HG02884 (cell line): ENCODE results near the gene CES3.
A peak's percentile ranks its signal among the peaks of the same experiment; 100 is the strongest.

ENCODE experiments used
- ATAC-seq: cut with Tn5 transposase; IDR thresholded peaks from one replicate; pipeline ENCODE4 v1.9.1; 2021; ENCODE audit warnings: mild to moderate bottlenecking, moderate library complexity; ENCODE audit not compliant: unreplicated experiment

Gene CES3

DNA sequence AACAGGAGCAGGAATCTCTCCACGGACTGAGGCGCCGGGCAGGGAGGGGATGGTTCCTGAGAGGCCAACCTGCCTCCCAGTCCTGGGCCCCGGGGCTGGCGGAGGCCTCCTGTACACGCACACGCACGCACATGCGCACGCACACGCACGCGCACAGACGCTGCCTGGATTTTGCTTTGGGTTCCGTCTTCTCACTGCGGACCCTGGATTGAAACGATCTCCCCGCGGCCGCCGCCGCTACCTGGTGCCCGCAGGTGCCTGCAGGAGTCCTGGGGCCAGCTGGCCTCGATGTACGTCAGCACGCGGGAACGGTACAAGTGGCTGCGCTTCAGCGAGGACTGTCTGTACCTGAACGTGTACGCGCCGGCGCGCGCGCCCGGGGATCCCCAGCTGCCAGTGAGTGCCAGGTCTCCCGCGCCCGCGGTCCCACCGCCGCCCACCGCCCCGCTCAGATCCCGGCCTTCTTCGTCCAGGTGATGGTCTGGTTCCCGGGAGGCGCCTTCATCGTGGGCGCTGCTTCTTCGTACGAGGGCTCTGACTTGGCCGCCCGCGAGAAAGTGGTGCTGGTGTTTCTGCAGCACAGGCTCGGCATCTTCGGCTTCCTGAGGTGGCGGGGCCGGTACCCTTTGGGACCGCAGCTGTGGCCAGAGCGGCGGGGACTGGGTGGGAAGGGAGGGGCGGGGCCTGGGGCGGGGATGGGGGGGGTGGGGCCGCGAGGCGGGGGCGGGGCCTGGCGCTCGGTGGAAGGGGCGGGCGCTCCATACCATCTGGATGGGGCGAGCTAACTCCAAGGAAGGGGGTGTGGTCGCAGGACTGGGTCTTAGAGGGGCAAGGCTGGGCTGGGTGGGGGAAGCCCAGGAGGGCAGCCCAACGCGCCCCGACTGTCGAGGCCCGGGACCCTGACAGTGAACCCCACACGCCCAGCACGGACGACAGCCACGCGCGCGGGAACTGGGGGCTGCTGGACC is 39.6 kb downstream of the CES3 start:
- no peak for ATAC-seq

DNA sequence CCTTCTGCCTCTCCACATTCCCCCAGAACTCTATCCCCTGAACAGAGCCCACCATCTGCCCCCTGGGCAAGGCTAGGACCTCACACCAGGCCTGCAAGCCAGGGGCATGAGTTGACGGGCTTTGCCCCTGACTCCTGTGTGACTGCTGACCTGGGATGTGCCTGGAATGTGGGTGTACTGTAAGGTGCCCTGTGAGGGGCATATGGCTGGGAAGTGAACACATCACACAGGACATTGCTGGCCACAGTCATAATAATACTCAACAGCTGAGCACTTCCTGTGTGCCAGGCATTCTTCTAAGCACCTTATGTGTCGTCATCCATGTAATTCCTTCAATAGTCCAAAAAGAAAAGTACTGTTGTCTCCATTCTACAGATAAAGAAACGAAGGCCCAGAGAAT is 40.7 kb downstream of the CES3 start:
- ATAC-seq, result no peak

DNA sequence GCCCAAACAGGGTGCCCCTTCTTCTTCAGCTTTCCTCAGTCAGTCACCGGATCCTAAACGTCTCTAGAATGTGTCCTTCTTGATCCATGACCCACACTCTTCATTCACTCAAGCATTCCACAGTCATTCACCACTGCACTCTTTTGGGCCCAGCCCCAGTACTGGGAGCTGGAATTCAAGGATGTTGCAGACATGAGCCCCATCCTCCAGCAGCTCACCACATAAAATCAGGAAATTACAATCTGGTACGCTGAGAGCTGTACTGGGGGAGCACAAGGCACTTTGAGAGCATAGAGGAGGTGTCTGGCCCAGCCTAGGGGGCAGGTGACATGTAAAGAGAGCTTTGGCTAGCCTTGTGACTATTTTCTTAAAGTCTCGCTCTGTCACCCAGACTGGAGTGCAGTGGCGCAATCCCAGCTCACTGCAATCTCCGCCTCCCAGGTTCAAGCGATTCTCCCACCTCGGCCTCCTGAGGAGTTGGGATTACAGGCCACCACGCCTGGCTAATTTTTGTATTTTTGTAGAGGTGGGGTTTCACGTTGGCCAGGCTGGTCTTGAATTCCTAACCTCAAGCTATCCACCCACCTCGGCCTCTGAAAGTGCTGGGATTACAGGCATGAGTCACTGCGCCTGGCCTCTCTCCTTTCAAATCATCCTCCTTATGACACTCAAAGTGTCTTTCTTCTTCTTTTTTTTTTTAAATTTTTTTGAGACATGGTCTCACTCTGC is 46.0 kb downstream of the CES3 start:
- ATAC-seq, result no peak

DNA sequence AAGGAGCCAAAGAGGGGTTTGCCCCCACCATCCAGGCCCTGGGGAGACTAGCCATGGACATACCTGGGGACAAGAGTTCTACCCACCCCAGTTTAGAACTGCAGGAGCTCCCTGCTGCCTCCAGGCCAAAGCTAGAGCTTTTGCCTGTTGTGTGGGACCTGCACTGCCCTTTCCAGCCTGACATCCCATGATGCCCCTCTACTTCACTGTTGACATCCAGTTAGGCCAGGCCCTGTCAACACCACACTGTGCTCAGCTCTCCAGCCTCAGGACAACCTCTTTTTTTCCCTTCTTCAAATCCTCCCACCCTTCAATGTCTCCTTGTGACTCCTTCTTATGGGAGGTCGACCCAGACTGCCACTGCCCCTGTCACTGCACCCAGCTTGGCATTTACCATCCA is 48.1 kb downstream of the CES3 start:
- ATAC-seq, result no peak

DNA sequence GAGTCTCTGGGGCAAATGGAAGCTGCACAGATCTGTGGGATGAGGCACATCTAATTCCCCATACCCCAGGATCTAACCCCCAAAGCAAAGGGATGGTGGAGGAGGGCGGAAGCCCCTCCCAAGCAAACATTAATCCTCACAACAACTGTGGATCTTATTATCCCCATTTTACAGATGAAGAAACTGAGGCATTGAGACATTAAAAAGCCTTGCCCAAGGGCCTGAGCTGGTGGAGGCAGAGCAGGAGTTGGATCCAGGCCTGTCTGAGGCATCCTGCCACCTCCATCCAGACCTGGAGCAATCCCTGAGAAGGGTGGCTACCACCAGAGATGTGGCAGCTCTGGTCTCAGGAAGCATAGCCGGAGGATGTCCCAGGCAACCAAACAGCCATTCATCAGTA is 50.2 kb downstream of the CES3 start:
- no peak for ATAC-seq

DNA sequence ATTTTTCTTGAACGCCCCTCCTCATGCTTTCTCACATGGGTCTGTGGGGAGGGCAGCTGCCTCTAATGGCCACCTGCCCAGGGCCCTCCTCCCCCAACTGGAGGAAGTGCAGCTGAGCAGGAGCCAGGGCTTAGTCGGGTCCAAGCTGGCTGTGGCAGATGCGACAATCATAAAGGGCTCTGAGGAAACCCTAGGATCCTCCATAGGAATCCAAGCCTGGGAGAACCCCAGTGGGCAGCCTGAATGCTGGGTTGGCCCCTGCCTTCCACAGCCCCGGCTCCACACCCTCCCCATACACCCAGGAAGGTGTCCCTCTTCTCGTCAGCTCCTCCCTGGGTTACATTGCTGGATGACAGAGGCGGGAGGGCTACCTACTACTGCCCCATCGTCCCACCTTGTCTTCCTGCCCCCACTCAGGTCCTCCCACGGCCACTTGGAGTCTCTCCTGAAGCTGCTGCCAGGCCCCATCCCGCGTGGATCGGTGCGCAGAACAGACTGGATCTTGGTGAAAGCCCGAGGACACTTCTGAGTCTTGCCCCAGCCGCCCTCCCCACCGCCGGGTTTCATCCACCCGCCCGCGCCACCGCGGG is 52.3 kb downstream of the CES3 start:
- ATAC-seq, result no peak

DNA sequence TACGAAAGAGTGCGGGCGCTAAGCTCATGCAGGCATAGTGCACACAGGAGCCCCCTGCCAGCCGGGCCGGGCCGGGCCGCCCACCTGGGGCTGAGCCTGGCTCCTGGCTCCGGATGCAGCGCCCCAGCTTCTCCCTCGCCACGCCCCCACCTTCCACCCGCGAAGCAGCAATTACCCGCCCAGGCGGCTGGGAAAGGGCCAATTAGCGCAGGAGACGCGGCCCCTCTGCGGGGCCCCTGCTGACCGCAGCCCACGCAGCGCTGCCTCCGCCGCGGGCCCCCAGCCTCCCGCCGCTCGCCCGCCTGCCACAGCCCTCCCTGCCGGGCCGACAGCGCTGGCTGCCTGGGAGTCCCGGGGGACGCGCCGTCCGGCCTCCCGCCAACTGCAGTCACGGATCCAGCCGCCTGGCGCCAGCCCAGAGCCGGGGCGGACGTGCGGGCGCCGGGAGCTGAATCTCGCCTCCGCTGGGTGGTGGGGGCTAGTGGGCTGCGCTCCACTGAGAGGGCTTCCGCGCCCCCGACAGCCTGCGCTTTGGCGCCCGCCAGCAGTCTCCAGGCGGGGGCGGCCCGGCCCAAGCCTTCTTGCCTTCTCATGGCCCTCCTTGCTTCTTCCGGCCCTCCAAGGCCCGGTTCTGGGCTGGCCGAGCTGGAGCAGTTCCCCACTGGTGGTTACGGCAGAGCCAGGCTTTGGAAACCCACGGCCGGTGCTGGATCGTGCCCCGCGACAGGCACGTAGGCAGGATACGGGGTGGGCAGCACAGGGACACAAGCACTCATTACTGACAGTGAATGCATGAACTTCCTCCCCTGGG is 53.0 kb downstream of the CES3 start:
- ATAC-seq, result no peak

DNA sequence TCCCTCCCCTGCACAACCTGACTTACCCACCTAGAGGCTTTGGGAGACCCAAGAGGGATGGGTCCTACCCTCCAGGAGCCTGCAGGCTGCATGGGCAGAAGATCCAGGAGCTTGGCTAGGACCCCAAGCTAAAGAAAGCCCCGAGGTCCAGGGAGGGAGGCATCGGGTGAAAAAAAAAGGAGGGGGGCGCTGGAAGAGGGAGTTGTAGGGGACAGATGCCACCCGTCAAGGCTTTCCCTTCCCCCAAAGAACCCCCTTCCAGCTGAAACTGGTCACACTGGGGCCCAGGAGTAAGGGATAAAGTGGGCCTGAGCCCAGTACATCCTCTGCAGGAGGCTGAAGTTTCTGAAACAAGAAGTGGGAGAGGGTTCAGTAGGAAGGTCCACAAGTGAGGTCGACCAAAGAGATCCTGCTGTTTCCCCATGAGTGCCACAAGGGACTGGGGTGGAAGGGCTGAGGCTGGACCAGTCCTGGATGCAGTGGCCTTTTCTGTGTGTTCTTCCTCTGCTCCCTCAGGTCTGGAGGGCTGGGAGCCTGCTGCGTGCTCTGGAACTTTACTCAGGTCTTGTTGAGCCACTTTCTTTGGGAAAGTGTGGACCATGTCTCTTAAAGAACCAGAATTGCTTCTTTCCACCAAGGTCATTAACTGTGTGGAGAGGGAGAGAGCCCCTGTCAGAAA is 53.7 kb downstream of the CES3 start:
- ATAC-seq, result no peak

DNA sequence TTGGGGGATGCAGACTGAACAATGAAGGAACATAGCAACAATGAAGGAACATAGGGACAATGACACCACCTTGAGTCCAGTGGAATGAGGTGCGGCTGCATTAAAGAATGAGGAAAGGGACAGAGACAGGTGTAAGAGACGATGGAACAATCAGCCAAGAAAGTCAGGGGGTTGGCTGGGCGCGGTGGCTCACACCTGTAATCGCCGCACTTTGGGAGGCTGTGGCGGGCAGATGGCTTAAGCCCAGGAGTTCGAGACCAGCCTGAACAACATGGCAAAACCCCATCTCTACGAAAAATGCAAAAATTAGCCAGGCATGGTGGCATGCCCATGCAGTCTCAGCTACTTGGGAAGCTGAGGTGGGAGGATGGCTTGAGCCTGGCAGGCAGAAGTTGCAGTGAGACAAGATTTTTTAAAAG is 54.3 kb downstream of the CES3 start:
- ATAC-seq, result no peak

DNA sequence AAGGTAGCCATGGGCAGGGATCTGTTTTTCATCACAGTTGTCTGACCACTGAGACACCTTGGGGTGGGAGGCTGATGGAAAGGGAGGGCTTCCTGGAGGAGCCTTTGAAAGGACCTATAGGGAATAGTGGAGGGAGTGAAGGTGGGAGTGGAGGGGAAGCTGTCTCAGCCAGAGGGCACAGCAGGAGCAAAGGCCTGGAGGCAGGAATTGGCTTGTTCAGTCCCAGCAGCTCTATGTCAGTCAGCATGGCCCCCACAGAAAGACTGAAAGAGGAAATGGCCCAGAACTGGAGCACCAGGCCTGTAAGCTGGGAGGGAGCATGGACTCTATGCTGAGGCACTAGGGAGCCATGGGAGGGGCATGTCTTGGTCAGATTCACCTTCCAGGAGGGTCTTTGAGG is 55.1 kb downstream of the CES3 start:
- ATAC-seq, result no peak

DNA sequence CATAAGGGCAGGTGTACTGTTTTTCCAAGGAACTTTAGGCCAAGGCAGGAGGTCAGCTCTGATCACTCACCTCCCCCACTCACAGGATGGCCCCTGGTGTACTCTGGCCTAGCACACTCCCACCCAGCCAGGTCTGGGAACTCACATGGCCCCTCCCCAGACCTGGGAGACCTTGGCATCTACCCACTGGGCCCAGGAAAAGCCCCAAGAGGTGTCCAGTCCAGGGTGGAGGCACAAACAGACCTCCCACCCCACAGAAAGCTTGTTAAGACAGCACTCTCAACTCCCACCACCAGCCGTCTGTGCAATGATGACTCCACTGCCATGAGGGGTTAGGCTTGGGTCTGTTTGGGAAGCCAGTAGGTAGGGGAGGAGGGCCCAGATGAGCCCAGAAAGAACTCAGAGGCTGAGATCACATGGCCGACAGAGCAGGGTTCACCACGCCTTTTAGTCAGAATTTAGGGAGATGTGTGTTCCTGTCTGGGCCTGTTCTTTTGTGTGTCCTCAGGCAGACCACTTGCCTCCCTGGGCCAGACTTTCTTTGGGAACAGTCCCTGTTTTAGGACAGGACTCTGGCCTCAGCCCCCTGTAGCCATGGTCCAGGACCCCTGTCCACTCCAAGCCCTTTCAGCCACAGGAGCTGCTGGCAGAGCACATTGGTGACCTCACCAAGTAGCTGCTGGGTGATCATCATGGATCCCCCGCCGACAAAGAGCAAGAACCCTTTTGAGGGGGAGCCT is 55.8 kb downstream of the CES3 start:
- no peak for ATAC-seq

DNA sequence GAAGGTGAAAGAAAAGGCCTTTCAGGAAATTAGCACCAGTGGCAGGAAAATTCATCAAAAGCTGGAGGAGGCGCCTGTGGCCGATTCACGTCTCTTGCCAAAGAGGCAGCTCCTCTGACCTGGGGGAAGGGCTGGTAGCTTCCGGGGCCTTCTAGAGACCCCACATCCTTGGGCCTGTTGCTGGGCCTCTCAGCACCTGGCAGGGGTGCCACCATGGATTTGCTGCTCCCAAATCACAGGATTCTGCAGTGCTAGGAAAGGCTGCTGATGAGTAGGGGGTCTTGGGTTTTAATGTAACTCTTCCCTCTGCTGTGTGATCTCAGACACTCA is 56.3 kb downstream of the CES3 start:
- ATAC-seq, result no peak

DNA sequence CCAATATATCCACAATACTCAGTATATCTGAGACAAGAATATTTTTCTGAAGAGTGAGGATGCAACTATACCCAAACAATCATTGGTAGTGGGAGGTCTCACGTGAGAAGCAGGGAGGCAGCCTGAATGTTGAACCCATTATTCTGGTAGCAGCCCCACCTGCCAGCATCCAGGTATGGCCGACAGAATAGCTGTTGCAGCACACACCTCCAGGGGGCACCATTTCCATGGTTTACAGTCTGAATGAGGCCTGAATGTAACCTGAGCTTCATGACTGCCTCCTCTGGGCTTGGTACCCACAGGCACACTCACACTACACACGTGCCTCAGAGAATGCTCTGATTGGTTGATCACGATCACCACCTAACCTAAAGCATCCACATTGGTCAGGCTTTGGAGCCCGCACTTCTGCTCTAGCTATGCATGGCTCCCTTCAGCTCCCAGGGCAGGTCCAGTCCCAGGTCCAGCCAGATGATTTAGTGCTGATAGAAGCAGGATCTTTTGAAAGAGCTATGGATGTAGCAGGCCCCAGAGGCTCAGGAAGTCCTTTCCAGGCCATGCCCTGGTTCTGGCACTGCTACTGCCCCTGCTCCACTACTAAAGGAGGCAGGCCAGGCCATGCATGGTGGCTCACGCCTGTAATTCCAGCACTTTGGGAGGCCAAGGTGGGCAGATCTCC is 56.9 kb downstream of the CES3 start:
- peak; percentile 73 for ATAC-seq

DNA sequence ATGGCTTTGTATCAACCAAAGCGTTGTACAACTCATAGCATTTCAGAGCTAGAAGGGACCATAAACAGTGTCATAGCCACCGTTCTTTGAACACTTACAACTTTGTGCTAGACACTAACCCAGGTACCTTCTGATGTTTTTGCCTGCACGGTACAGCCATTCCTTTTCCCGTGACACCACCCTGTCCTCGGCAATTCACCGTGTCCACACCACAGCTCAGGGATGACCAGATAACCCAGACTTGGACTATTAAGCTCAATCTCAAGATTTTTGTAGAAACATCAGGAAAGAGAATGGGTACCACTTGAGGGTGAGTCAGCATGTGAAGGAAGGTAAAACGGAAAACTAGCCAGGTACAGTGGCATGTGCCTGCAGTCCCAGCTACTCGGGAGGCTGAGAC is 58.1 kb downstream of the CES3 start:
- ATAC-seq, result no peak

DNA sequence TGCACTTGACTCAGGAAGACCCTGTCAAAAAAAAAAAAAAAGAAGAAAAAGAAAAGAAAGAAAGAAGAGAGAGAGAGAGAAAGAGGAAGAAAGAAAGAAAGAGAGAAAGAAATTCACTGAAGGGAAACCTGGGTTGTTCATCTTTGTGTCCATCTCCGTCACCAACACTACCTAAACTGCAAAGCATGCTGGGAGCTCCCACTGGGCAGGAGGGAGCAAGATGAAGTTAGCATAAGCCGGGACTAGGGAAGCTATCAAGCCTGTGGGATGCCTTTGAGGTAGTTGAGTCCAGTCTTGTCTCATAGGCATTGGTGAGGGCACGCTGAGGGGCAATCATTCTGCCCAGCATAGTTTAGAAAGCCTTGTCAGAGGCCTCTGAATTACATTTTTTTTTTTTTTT is 60.3 kb downstream of the CES3 start:
- no peak for ATAC-seq

DNA sequence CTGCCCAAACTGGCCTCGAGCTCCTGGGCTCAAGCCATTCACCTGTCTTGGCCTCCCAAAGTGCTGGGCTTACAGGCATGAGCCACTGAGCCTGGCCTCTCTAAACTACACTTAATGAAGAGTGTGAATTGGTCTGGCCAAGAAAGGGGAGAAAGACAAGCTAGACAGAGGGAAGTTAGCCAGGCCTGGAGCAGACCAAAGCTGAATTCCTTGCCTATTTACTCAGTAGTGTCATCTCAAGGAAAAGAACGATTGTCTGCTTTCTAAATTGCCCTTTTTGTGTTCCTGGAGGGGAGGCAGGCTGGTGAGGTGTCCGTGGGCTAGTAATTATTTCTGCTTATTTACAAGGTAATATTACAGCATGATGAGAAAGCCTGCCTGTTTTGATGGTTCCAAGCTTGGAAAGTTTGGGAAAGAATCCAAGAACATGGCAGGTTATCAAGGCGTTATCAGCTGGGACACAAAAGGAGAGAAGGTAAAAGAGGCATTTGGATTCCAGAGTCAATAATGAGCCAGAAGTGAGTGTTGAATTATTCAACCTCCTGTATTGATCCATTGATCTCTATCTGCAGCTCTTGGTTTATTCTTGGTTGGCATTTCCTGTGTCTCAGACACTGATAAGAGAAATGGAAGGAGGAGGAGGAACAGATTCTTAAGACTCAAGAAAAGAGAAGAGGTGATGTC is 61.6 kb downstream of the CES3 start:
- ATAC-seq, result no peak

DNA sequence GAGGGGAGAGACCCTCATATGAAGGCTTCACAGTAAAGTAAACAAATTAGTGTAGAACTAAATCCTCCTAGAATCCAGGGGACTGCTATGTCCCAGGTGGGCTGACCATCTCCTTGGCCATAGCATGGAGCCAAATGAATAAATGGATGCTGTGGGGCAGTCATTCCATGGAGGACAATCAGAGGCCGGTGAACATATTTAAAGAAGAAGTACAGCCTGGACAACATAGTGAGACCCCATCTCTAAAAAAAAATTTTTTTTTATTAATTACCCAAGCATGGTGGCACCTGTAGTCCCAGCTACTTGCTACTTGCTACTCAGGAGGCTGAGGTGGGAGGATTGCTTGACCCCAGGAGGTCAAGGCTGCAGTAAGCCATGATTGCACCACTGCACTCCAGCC is 62.6 kb downstream of the CES3 start:
- no peak for ATAC-seq
